ENCODE data around the gene PRKRIP1. TPM values are rescaled to one million over a fixed set of nuclear protein-coding genes. Genes with fewer than 3 reads are reported as not detected.
"Not testable (repeated sequence)": the region's sequence is repeated elsewhere in the genome, so short reads cannot be mapped to it uniquely, and the experiment has no call there.

Gene PRKRIP1
- polyA plus RNA-seq, 3 donors = 27.8 to 33.7 (median 28.7) TPM

DNA sequence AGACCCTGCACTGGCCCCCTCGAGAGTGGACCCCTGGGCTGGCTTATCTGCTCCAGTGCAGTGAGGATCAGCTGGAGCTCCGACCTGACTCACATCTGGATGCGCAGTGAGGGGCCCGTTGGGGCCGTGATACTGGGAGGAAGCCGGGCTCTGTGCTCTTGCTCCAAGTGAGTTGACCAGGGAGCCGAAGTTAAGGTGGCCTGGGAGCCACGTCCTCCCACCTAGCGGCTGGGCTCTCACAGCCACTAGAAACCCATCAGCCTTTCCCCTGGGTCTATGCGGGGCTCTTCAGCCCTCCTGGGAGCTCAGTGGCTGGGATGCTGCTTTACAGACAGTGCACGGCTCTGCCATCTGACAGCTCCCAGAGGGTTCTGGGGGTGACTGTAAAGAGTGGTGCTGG, 59.4 kb downstream of the PRKRIP1 start:
- no peak for DNase-seq (ENCODE audit: low read depth in 3 of 3, low spot score in 2 of 3)

DNA sequence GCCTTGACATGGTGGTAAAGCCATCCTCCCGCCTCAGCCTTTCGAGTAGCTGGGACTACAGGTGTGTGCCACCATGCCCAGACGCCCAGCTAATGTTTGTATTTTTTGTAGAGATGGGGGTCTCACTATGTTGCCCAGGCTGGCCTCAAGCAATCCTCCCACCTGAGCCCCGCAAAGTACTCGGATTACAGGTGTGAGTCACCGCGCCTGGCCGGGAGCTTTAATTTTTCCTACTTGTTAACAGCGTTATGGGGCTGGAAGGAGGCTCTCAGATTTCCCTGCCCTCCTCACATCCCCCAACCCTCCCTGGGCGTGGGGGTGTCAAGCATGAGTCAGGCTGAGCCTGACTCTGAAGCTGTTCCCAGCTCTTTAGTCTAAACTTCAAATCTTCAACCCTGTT, 60.2 kb downstream of the PRKRIP1 start:
- no peak for DNase-seq (ENCODE audit: low read depth in 3 of 3, low spot score in 2 of 3)

DNA sequence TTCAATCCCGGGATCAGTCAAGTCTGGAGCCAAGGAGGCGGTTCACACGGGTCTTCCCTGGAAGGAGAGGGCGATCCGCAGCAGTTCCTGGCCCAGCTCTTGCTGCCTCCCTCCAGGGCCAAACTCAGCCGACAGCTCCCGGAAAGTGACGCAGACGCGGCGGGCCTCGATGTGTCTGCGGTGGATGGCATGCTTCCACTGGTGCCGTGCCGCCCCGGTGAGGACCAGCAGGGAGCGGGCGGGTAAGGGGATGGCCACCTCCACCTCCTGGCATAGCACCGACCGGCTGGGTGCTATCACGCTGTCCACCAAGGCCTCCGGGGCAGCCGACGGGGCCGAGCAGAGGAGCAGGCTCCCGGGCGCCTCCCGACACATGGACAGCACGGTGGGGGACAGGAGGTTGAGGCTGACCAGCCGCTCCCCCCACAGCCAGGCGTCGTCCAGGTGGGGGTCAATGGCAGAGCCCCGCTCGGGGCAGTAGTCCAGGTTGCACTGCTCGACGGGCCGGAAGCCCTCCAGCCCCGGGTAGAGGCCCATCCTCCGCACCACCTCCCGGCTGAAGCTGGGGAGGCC, 61.3 kb downstream of the PRKRIP1 start:
- DNase-seq (ENCODE audit: low read depth in 3 of 3, low spot score in 2 of 3) = no peak

- DNase-seq (ENCODE audit: low read depth in 3 of 3, low spot score in 2 of 3) = no peak
Measured at GRCh38 chr7:102459221-102459844, 63.2 kb downstream of the PRKRIP1 start.

GRCh38 chr7:102460467-102460866, 64.3 kb downstream of the PRKRIP1 start:
- no peak for DNase-seq (ENCODE audit: low read depth in 3 of 3, low spot score in 2 of 3)

- no peak for DNase-seq (ENCODE audit: low read depth in 3 of 3, low spot score in 2 of 3)
Measured at GRCh38 chr7:102463841-102464576, 67.8 kb downstream of the PRKRIP1 start.

DNA sequence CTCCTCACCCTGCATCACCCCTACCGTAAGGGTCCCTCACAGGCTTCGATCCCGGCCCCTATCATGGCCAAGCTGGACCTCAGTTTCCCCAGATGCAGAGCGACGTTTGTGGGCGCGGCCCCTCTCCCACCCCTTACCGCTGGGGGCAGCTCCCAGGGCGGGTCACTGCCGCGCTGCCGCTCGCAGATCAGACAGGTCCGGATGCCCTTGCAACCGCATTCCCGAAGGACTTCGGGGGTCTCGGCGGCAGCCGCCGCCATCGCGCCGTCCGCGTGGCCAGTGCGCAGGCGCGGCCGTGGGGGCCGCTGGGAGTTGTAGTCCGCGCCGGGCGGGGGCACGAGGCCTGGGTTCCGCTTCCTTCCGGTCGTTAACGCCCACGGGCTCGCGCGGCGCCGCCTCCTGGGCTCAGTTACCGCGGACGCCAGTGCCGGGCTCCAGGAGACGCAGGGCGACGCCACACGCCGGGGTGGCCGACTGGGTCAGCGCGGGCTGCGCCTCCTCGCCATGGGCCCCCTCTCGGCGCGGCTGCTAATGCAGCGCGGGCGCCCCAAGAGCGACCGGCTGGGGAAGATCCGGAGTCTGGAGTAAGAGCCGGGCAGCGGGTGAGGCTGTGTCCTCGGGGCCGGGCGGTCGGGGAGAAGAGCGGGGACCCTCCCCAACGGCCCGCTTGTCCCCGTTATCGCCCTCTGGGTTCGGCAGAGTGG, 68.6 kb downstream of the PRKRIP1 start, which contains the start of the genes ALKBH4 and LRWD1:
TSS of gene ALKBH4 (minus strand) at position 287 of the 704 bp plus-strand sequence. CDS start at position 260, 27 bp downstream.
TSS of gene LRWD1 (plus strand) at position 408 of the 704 bp plus-strand sequence. CDS start at position 505, 97 bp downstream.
- DNase-seq (ENCODE audit: low read depth in 3 of 3, low spot score in 2 of 3) = peak; percentile 50 to 86 (median 78)

DNA sequence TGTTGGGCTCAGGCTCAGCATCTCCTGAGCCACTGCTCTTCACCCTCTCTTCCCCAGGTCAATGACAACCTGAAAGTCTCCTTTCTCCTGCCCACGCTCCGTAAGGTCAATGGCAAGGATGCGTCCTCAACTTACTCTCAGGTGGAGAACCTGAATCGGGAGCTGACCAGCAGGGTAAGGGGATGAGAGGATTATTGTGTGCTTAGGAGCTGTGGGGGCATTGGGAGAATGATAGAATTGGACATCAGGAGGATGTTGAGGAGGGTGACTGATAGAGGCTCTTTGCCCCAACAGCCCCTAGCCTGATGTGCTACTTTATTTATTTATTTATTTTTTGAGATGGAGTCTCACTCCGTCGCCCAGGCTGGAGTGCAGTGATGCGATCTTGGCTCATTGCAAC, 69.9 kb downstream of the PRKRIP1 start:
- DNase-seq (ENCODE audit: low read depth in 3 of 3, low spot score in 2 of 3) = no peak

- DNase-seq (ENCODE audit: low read depth in 3 of 3, low spot score in 2 of 3) = no peak
Measured at GRCh38 chr7:102467581-102468477, 71.7 kb downstream of the PRKRIP1 start.

GRCh38 chr7:102468478-102469350, 72.6 kb downstream of the PRKRIP1 start:
- no peak for DNase-seq (ENCODE audit: low read depth in 3 of 3, low spot score in 2 of 3)

DNA sequence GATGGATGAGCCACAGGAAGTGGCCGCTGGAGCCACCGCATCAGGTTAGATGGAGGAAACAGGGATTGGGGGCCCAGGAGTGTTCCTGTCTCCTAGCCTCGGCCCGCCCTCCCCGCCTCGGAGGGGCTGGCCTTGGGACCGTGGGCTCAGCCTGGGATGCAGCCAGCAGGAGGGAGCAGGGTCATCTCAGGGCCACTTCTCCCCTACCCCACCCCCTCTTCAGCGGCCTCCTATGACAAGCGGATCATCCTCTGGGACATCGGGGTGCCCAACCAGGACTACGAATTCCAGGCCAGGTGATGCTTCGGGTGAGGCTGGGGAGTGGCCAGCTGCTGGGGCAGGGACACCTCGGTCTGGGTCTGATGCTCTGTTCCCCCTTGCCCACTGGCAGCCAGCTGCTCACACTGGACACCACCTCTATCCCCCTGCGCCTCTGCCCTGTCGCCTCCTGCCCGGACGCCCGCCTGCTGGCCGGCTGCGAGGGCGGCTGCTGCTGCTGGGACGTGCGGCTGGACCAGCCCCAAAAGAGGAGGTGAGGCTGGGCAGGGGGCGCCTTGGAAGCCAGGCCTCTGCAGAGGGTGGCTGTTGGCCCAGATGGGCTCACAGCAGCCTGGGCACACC, 73.3 kb downstream of the PRKRIP1 start:
- DNase-seq (ENCODE audit: low read depth in 3 of 3, low spot score in 2 of 3) = no peak

- no peak for DNase-seq (ENCODE audit: low read depth in 3 of 3, low spot score in 2 of 3)
Measured at GRCh38 chr7:102469972-102470825, 74.0 kb downstream of the PRKRIP1 start.

DNA sequence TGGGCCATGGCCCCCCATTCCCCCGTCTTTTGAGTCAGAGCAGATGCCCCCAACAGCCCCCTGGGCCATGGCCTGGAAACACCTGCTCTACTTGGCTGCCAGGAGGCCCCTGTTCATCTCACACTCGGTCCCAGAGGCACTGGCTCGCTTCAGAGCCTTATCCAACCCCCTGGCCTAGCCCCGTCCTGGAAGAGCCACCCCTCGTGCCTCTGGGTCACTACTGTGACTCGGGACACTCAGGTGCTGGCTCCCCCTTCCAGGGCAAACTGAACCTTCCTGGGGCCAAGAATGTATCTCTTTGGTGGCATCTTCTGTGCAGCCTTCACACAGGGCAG, 75.6 kb downstream of the PRKRIP1 start:
- DNase-seq (ENCODE audit: low read depth in 3 of 3, low spot score in 2 of 3) = no peak

DNA sequence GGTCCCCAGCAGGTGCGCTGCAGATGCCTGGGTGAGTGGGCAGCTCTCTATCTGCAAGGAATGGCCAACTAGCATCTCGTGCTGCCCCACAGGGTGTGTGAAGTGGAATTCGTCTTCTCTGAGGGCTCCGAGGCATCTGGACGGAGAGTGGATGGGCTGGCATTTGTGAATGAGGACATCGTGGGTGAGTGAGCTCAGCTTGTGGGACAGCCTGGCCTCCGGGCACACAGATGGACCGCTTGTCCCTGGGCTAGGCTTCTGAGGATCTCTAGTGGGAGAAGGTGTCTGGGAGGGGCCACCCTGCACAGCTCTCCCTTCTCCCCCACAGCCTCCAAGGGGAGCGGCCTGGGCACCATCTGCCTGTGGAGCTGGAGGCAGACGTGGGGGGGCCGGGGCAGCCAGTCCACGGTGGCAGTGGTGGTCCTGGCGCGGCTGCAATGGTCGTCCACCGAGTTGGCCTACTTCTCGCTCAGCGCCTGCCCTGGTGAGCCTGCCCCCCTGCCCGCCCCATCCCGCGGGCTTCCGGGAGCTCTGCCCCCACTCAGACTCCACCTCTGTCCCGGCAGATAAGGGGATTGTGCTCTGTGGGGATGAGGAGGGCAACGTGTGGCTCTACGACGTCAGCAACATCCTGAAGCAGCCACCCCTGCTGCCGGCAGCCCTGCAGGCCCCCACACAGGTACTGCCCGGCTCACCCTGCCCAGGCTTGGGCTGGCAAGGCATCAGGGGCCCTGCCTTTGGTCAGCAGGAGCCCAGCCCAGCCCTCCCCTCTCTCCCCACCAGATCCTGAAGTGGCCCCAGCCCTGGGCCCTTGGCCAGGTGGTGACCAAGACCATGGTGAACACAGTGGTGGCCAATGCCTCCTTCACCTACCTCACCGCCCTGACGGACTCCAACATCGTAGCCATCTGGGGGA, 76.2 kb downstream of the PRKRIP1 start:
- no peak for DNase-seq (ENCODE audit: low read depth in 3 of 3, low spot score in 2 of 3)

GRCh38 chr7:102473271-102473991, 77.3 kb downstream of the PRKRIP1 start:
- DNase-seq (ENCODE audit: low read depth in 3 of 3, low spot score in 2 of 3) = no peak

- DNase-seq (ENCODE audit: low read depth in 3 of 3, low spot score in 2 of 3) = not testable (repeated sequence)
Measured at GRCh38 chr7:102474116-102474515, 78.0 kb downstream of the PRKRIP1 start.
